ENCODE measurements around the gene SCLT1. TPM values are rescaled to one million over a fixed set of nuclear protein-coding genes. Genes with fewer than 3 reads are reported as not detected.

Gene SCLT1
- total and polyA plus RNA-seq, 2 of the 4 experiments (the other 2 are of a cell fraction): 4.9 to 7.7 TPM

DNA sequence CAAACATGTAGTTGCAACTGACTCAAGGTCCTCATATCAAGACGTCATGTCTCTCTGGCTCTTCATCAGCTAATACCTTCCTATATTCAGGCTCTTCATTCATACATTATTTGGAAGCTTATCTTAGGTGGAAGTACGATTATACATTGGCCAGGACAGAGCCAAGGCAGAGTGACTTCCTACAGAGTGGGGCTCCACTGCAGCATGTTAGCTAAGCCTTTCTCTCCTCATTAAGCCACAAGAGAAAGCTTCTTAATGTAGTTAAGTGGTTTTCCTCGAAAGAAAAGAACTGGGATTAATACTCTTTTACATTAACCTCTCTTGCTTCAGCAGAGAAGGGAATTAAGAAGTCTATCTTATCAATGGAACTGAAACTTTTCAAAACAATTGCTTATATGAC is 17.6 kb upstream of the SCLT1 start:
- H4K91ac ChIP-seq (ENCODE audit: insufficient read depth, low read depth, low read length): no peak overlapping the region
- H4K8ac ChIP-seq (ENCODE audit: low read depth in 2 of 2, low read length in 2 of 2): no peak overlapping the region
- H3K9ac ChIP-seq (ENCODE audit: low read depth, low read length): no peak overlapping the region
- dilution Hi-C loops (cut with HindIII; ENCODE audit: low sequenced_read_pairs, unreplicated experiment): no loop called here
- no peaks in the 10 kb centered on the region for H3K79me1 ChIP-seq (ENCODE audit: low read depth in 1 of 2, low read length in 2 of 2)
- in situ Hi-C loops (cut with MboI; ENCODE audit: low sequenced_read_pairs): no loop called here
- ChIA-PET CTCF (interaction anchor here (1.3 to 1.4 kb wide), 2 partner anchors 8 to 18 kb away, joined by 4 read pairs; partner anchors contain the start of gene SCLT1), POLR2A (ENCODE audit: unreplicated experiment) (no interaction called here)
- no peaks in the 10 kb centered on the region for H3K9me3 ChIP-seq (ENCODE audit: control insufficient read depth, insufficient read depth, low read length)
- no peak overlapping the region for H3K18ac ChIP-seq (ENCODE audit: low read depth, low read length)
- H2BK120ac ChIP-seq (ENCODE audit: low read depth, low read length): no peak overlapping the region
- no peak overlapping the region for H2AK5ac ChIP-seq (ENCODE audit: low read depth, low read length)
- H3K27me3 ChIP-seq (ENCODE audit: control insufficient read depth, insufficient read depth, low read length): no peaks in the 10 kb centered on the region
- H3K36me3 ChIP-seq (ENCODE audit: control insufficient read depth, insufficient read depth, low read length): no peaks in the 10 kb centered on the region
- H3K9me1 ChIP-seq (ENCODE audit: insufficient read depth, low read length): peaks cover 3% of the 10 kb centered on the region; the same call in 1 of the 2 replicates
- H2AK9ac ChIP-seq (replicated peaks; ENCODE audit: low read depth, low read length, poor library complexity): no peak overlapping the region
- no peaks in the 10 kb centered on the region for H4K20me1 ChIP-seq (ENCODE audit: insufficient read depth, low read length)
- no peak overlapping the region for H2BK20ac ChIP-seq (ENCODE audit: low read depth, low read length)
- H3K4ac ChIP-seq (ENCODE audit: low read depth, low read length): no peak overlapping the region
- H3K23ac ChIP-seq (ENCODE audit: low read depth, low read length): no peak overlapping the region
- intact Hi-C loops (cut with micrococcal nuclease): no loop called here
- no TSS peak for BruUV-seq (replicated peaks)
- H3K56ac ChIP-seq (ENCODE audit: extremely low read depth, insufficient read depth, low read length): no peak overlapping the region
- H2AFZ ChIP-seq (replicated peaks; ENCODE audit: low read length, poor library complexity): no peak overlapping the region
- no peak overlapping the region for H3K27ac ChIP-seq (ENCODE audit: insufficient read depth, low read length)
- H2BK5ac ChIP-seq (ENCODE audit: low read depth, low read length, poor library complexity, severe bottlenecking): no peak overlapping the region
- TF ChIP-seq RFX5 (IDR thresholded peaks at IDR 0.05; ENCODE audit: low read depth, low read length) (no peak), POLR2A (IDR thresholded peaks at IDR 0.05; ENCODE audit: low read depth, low read length) (no peak), NFE2L2 (IDR thresholded peaks at IDR 0.05; ENCODE audit: low read depth, low read length) (no peak), BHLHE40 (IDR thresholded peaks at IDR 0.05; ENCODE audit: low read depth, low read length) (no peak), FOS (IDR thresholded peaks at IDR 0.05; ENCODE audit: low read depth, low read length) (no peak), MAZ (IDR thresholded peaks at IDR 0.05; ENCODE audit: borderline replicate concordance, low read depth, low read length) (no peak), RAD21 (IDR thresholded peaks at IDR 0.05; ENCODE audit: low read length) (no peak), RCOR1 (IDR thresholded peaks at IDR 0.05; ENCODE audit: insufficient replicate concordance, low read length) (no peak), CEBPB (IDR thresholded peaks at IDR 0.05; ENCODE audit: low read depth, low read length) (no peak), SMC3 (IDR thresholded peaks at IDR 0.05; ENCODE audit: low read depth, low read length) (no peak), CHD1 (IDR thresholded peaks at IDR 0.05; ENCODE audit: low read depth, low read length) (no peak)
- TF ChIP-seq, protein P1, sequence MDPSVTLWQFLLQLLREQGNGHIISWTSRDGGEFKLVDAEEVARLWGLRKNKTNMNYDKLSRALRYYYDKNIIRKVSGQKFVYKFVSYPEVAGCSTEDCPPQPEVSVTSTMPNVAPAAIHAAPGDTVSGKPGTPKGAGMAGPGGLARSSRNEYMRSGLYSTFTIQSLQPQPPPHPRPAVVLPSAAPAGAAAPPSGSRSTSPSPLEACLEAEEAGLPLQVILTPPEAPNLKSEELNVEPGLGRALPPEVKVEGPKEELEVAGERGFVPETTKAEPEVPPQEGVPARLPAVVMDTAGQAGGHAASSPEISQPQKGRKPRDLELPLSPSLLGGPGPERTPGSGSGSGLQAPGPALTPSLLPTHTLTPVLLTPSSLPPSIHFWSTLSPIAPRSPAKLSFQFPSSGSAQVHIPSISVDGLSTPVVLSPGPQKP (IDR thresholded peaks at IDR 0.05; ENCODE audit: borderline replicate concordance, low read depth, low read length): no peak
- H4K5ac ChIP-seq (ENCODE audit: low read depth, low read length): no peak overlapping the region
- no peak overlapping the region for H2BK15ac ChIP-seq (ENCODE audit: low read depth, low read length)
- no peaks in the 10 kb centered on the region for H3K4me1 ChIP-seq (ENCODE audit: control insufficient read depth, insufficient read depth, low read length)
- no peak overlapping the region for H3K4me2 ChIP-seq (ENCODE audit: low read depth, low read length)
- H3K4me3 ChIP-seq (ENCODE audit: insufficient read depth, low read depth, low read length): no peak overlapping the region
- WGBS, 2 experiments (ENCODE audit: extremely low coverage in 2 of 2, insufficient read length in 1 of 2): no CpG with 5 or more reads among the region's 3 CpGs
- DNase-seq (no peak), ATAC-seq (ENCODE audit: low read depth) (no peak)
- H3K14ac ChIP-seq (replicated peaks; ENCODE audit: low read depth, low read length): no peak overlapping the region
